AG10803 (cell line): ENCODE measurements around the gene TRAF3.

Experiments used
- DNase-seq: peaks from one replicate; pipeline ENCODE4 v3.0.0; 2010; ENCODE audit warnings: low read depth
- H3K4me3 ChIP-seq: 2 replicates; pipeline ENCODE4 v1.5.1; 2011; ENCODE audit warnings: mild to moderate bottlenecking, low read length, control low read depth
- CTCF ChIP-seq: conservative IDR thresholded peaks from 2 replicates; pipeline ENCODE4 v1.5.1; 2011; ENCODE audit warnings: mild to moderate bottlenecking, low read length, control low read depth, inconsistent platforms

TRAF3 gene

GRCh38 chr14:102774391-102775153 is 2.7 kb upstream of the TRAF3 start:
- TF ChIP-seq CTCF: peak; percentile 96
- no peak overlapping the region for H3K4me3 ChIP-seq
- DNase-seq: peak; percentile 70

GRCh38 chr14:102775855-102776760 is 1.1 kb upstream of the TRAF3 start:
- DNase-seq: peak; percentile 69
- TF ChIP-seq CTCF: no peak
- no peak overlapping the region for H3K4me3 ChIP-seq

- TF ChIP-seq CTCF: no peak
- H3K4me3 ChIP-seq: peak overlapping the region; percentile 66
- no peak for DNase-seq
Measured at GRCh38 chr14:102777711-102778337, 575 bp downstream of the TRAF3 start.

- peak; percentile 35 for DNase-seq
- TF ChIP-seq CTCF: no peak
- H3K4me3 ChIP-seq: peak overlapping the region; percentile 66
Measured at GRCh38 chr14:102778338-102779083, 1.3 kb downstream of the TRAF3 start.

GRCh38 chr14:102779084-102779462 is 1.8 kb downstream of the TRAF3 start:
- no peak for DNase-seq
- H3K4me3 ChIP-seq: peak overlapping the region; percentile 66
- no peak for TF ChIP-seq CTCF

GRCh38 chr14:102779574-102780315 is 2.5 kb downstream of the TRAF3 start:
- TF ChIP-seq CTCF: no peak
- DNase-seq: no peak
- no peak overlapping the region for H3K4me3 ChIP-seq
